ENCODE data around the gene TAF1A.

TAF1A gene

GRCh38 chr1:222600281-222600680 is 10.5 kb upstream of the TAF1A start:
- peaks cover 6% of the 10 kb centered on the region for H3K27me3 ChIP-seq (ENCODE audit: control insufficient read depth, insufficient read depth, low read length, poor library complexity, severe bottlenecking)
- H3K36me3 ChIP-seq (ENCODE audit: control insufficient read depth, insufficient read depth, low read length), result no peaks in the 10 kb centered on the region
- no peaks in the 10 kb centered on the region for H3K9me3 ChIP-seq (ENCODE audit: control insufficient read depth, low read length)
- WGBS, 2 experiments, result 96 to 100% methylated on average over 1 of the region's 1 CpG
- no peak overlapping the region for H3K4me3 ChIP-seq (ENCODE audit: insufficient read depth, low read depth, low read length)
- no peaks in the 10 kb centered on the region for H3K4me1 ChIP-seq (ENCODE audit: control insufficient read depth, insufficient read depth, low read length)
- H3K27ac ChIP-seq (ENCODE audit: insufficient read depth, low read depth, low read length, poor library complexity, severe bottlenecking), result no peak overlapping the region

- WGBS, 2 experiments, result 84 to 91% methylated on average over 4 of the region's 4 CpGs
- H3K9me3 ChIP-seq (ENCODE audit: control insufficient read depth, low read length), result no peaks in the 10 kb centered on the region
- no peak overlapping the region for H3K27ac ChIP-seq (ENCODE audit: insufficient read depth, low read depth, low read length, poor library complexity, severe bottlenecking)
- H3K27me3 ChIP-seq (ENCODE audit: control insufficient read depth, insufficient read depth, low read length, poor library complexity, severe bottlenecking), result peaks cover 6% of the 10 kb centered on the region
- H3K4me1 ChIP-seq (ENCODE audit: control insufficient read depth, insufficient read depth, low read length), result no peaks in the 10 kb centered on the region
- no peak overlapping the region for H3K4me3 ChIP-seq (ENCODE audit: insufficient read depth, low read depth, low read length)
- H3K36me3 ChIP-seq (ENCODE audit: control insufficient read depth, insufficient read depth, low read length), result no peaks in the 10 kb centered on the region
These were observed 7.0 kb upstream of the TAF1A start for GRCh38 chr1:222596696-222597095.

- no peaks in the 10 kb centered on the region for H3K9me3 ChIP-seq (ENCODE audit: control insufficient read depth, low read length)
- no peaks in the 10 kb centered on the region for H3K36me3 ChIP-seq (ENCODE audit: control insufficient read depth, insufficient read depth, low read length)
- no peak overlapping the region for H3K27ac ChIP-seq (ENCODE audit: insufficient read depth, low read depth, low read length, poor library complexity, severe bottlenecking)
- no peaks in the 10 kb centered on the region for H3K4me1 ChIP-seq (ENCODE audit: control insufficient read depth, insufficient read depth, low read length)
- H3K4me3 ChIP-seq (ENCODE audit: insufficient read depth, low read depth, low read length), result no peak overlapping the region
- peaks cover 6% of the 10 kb centered on the region for H3K27me3 ChIP-seq (ENCODE audit: control insufficient read depth, insufficient read depth, low read length, poor library complexity, severe bottlenecking)
- 86 to 88% methylated on average over 1 to 3 of the region's 3 CpGs for WGBS, 2 experiments
These were observed 5.1 kb upstream of the TAF1A start for GRCh38 chr1:222594789-222595188.

- no peak overlapping the region for H3K27ac ChIP-seq (ENCODE audit: insufficient read depth, low read depth, low read length, poor library complexity, severe bottlenecking)
- WGBS, 2 experiments, result 85% methylated on average over 3 of the region's 3 CpGs
- H3K4me3 ChIP-seq (ENCODE audit: insufficient read depth, low read depth, low read length), result no peak overlapping the region
These were observed 2.4 kb upstream of the TAF1A start for GRCh38 chr1:222592171-222592570.

GRCh38 chr1:222588135-222588534 is 1.6 kb downstream of the TAF1A start:
- no peaks in the 10 kb centered on the region for H3K27me3 ChIP-seq (ENCODE audit: control insufficient read depth, insufficient read depth, low read length, poor library complexity, severe bottlenecking)
- H3K27ac ChIP-seq (ENCODE audit: insufficient read depth, low read depth, low read length, poor library complexity, severe bottlenecking), result no peak overlapping the region
- H3K9me3 ChIP-seq (ENCODE audit: control insufficient read depth, low read length), result no peaks in the 10 kb centered on the region
- peaks cover 5% of the 10 kb centered on the region for H3K4me1 ChIP-seq (ENCODE audit: control insufficient read depth, insufficient read depth, low read length)
- peaks cover 13% of the 10 kb centered on the region for H3K36me3 ChIP-seq (ENCODE audit: control insufficient read depth, insufficient read depth, low read length)
- WGBS, 2 experiments, result 89 to 100% methylated on average over 1 of the region's 1 CpG
- H3K4me3 ChIP-seq (ENCODE audit: insufficient read depth, low read depth, low read length), result no peak overlapping the region

More at GRCh38 chr1:222592171-222592570, 2.4 kb upstream of the TAF1A start:
- H3K4me1 ChIP-seq (ENCODE audit: control insufficient read depth, insufficient read depth, low read length), result no peaks in the 10 kb centered on the region
- H3K36me3 ChIP-seq (ENCODE audit: control insufficient read depth, insufficient read depth, low read length), result no peaks in the 10 kb centered on the region
- no peaks in the 10 kb centered on the region for H3K9me3 ChIP-seq (ENCODE audit: control insufficient read depth, low read length)
- no peaks in the 10 kb centered on the region for H3K27me3 ChIP-seq (ENCODE audit: control insufficient read depth, insufficient read depth, low read length, poor library complexity, severe bottlenecking)

- Histone ChIP-seq H3K4me1 (ENCODE audit: control insufficient read depth, insufficient read depth, low read length) (peaks cover 5% of the 10 kb centered on the region), H3K27me3 (ENCODE audit: control insufficient read depth, insufficient read depth, low read length, poor library complexity, severe bottlenecking) (no peaks in the 10 kb centered on the region), H3K36me3 (ENCODE audit: control insufficient read depth, insufficient read depth, low read length) (peaks cover 19% of the 10 kb centered on the region), H3K27ac (ENCODE audit: insufficient read depth, low read depth, low read length, poor library complexity, severe bottlenecking) (no peak overlapping the region), H3K9me3 (ENCODE audit: control insufficient read depth, low read length) (no peaks in the 10 kb centered on the region), H3K4me3 (ENCODE audit: insufficient read depth, low read depth, low read length) (no peak overlapping the region)
- WGBS, 2 experiments, result 90 to 100% methylated on average over 1 to 2 of the region's 2 CpGs
These were observed 2.9 kb downstream of the TAF1A start for GRCh38 chr1:222586842-222587241.

GRCh38 chr1:222583079-222583478 is 6.7 kb downstream of the TAF1A start:
- 95 to 96% methylated on average over 5 of the region's 5 CpGs for WGBS, 2 experiments
- Histone ChIP-seq H3K4me3 (ENCODE audit: insufficient read depth, low read depth, low read length) (no peak overlapping the region), H3K27me3 (ENCODE audit: control insufficient read depth, insufficient read depth, low read length, poor library complexity, severe bottlenecking) (no peaks in the 10 kb centered on the region), H3K9me3 (ENCODE audit: control insufficient read depth, low read length) (no peaks in the 10 kb centered on the region), H3K27ac (ENCODE audit: insufficient read depth, low read depth, low read length, poor library complexity, severe bottlenecking) (no peak overlapping the region), H3K4me1 (ENCODE audit: control insufficient read depth, insufficient read depth, low read length) (peaks cover 5% of the 10 kb centered on the region), H3K36me3 (ENCODE audit: control insufficient read depth, insufficient read depth, low read length) (peaks cover 22% of the 10 kb centered on the region)

- 94 to 99% methylated on average over 3 to 4 of the region's 4 CpGs for WGBS, 2 experiments
- Histone ChIP-seq H3K4me1 (ENCODE audit: control insufficient read depth, insufficient read depth, low read length) (peaks cover 5% of the 10 kb centered on the region), H3K27me3 (ENCODE audit: control insufficient read depth, insufficient read depth, low read length, poor library complexity, severe bottlenecking) (no peaks in the 10 kb centered on the region), H3K27ac (ENCODE audit: insufficient read depth, low read depth, low read length, poor library complexity, severe bottlenecking) (no peak overlapping the region), H3K36me3 (ENCODE audit: control insufficient read depth, insufficient read depth, low read length) (peaks cover 22% of the 10 kb centered on the region), H3K4me3 (ENCODE audit: insufficient read depth, low read depth, low read length) (no peak overlapping the region), H3K9me3 (ENCODE audit: control insufficient read depth, low read length) (no peaks in the 10 kb centered on the region)
These were observed 7.5 kb downstream of the TAF1A start for GRCh38 chr1:222582099-222582774.

- Histone ChIP-seq H3K27ac (ENCODE audit: insufficient read depth, low read depth, low read length, poor library complexity, severe bottlenecking) (no peak overlapping the region), H3K4me1 (ENCODE audit: control insufficient read depth, insufficient read depth, low read length) (no peaks in the 10 kb centered on the region), H3K27me3 (ENCODE audit: control insufficient read depth, insufficient read depth, low read length, poor library complexity, severe bottlenecking) (no peaks in the 10 kb centered on the region), H3K4me3 (ENCODE audit: insufficient read depth, low read depth, low read length) (no peak overlapping the region), H3K9me3 (ENCODE audit: control insufficient read depth, low read length) (no peaks in the 10 kb centered on the region), H3K36me3 (ENCODE audit: control insufficient read depth, insufficient read depth, low read length) (peaks cover 18% of the 10 kb centered on the region)
- 86 to 100% methylated on average over 3 of the region's 3 CpGs for WGBS, 2 experiments
These were observed 10.4 kb downstream of the TAF1A start for GRCh38 chr1:222579316-222579715.

- Histone ChIP-seq H3K27ac (ENCODE audit: insufficient read depth, low read depth, low read length, poor library complexity, severe bottlenecking) (no peak overlapping the region), H3K9me3 (ENCODE audit: control insufficient read depth, low read length) (no peaks in the 10 kb centered on the region), H3K4me1 (ENCODE audit: control insufficient read depth, insufficient read depth, low read length) (no peaks in the 10 kb centered on the region), H3K4me3 (ENCODE audit: insufficient read depth, low read depth, low read length) (no peak overlapping the region), H3K36me3 (ENCODE audit: control insufficient read depth, insufficient read depth, low read length) (peaks cover 3% of the 10 kb centered on the region), H3K27me3 (ENCODE audit: control insufficient read depth, insufficient read depth, low read length, poor library complexity, severe bottlenecking) (no peaks in the 10 kb centered on the region)
- WGBS, 2 experiments, result 90% methylated on average over 1 of the region's 1 CpG; no CpG with 5 or more reads in 1 of the 2 experiments
These were observed 18.9 kb downstream of the TAF1A start for GRCh38 chr1:222570837-222571236.
